Neural crest cell (in vitro differentiated cells): ENCODE measurements around the gene SC5D. TPM values are rescaled to one million over a fixed set of nuclear protein-coding genes. Genes with fewer than 3 reads are reported as not detected.

ENCODE experiments used
- DNase-seq: peaks from one replicate; pipeline ENCODE4 v3.0.0; 2021; ENCODE audit warnings: low read depth, mixed read lengths, low spot score
- H3K27ac Mint-ChIP-seq: one replicate; pipeline ENCODE4 v1.8.0; 2021; ENCODE audit warnings: mild to moderate bottlenecking, mixed read lengths; ENCODE audit not compliant: unreplicated experiment
- H3K27me3 Mint-ChIP-seq: 2 replicates; pipeline ENCODE4 v1.8.0; 2021; ENCODE audit warnings: low read depth, mild to moderate bottlenecking, mixed read lengths
- H3K36me3 Mint-ChIP-seq: 2 replicates; pipeline ENCODE4 v1.8.0; 2021; ENCODE audit warnings: low read depth, mild to moderate bottlenecking, mixed read lengths
- H3K4me1 Mint-ChIP-seq: 2 replicates; pipeline ENCODE4 v1.8.0; 2021; ENCODE audit warnings: mixed read lengths
- H3K4me3 Mint-ChIP-seq: one replicate; pipeline ENCODE4 v1.8.0; 2021; ENCODE audit warnings: mild to moderate bottlenecking, mixed read lengths
- H3K9me3 Mint-ChIP-seq: 2 replicates; pipeline ENCODE4 v1.8.0; 2021; ENCODE audit warnings: mixed read lengths
- total RNA-seq: library from RNA; stranded (reverse); gene quantifications from 2 replicates; pipeline ENCODE4 v1.2.1, GENCODE V29; 2021
- TF ChIP-seq, protein P1 (sequence below): fragments of 200-600 bp; sonication (generic); conservative IDR thresholded peaks from 2 replicates; pipeline ENCODE4 v1.5.0; 2021; ENCODE audit warnings: antibody characterized with exemption, mild to moderate bottlenecking

The SC5D gene
- total RNA-seq, 1 donor from 2014 or later = 76.4 TPM

- TF ChIP-seq, protein P1, sequence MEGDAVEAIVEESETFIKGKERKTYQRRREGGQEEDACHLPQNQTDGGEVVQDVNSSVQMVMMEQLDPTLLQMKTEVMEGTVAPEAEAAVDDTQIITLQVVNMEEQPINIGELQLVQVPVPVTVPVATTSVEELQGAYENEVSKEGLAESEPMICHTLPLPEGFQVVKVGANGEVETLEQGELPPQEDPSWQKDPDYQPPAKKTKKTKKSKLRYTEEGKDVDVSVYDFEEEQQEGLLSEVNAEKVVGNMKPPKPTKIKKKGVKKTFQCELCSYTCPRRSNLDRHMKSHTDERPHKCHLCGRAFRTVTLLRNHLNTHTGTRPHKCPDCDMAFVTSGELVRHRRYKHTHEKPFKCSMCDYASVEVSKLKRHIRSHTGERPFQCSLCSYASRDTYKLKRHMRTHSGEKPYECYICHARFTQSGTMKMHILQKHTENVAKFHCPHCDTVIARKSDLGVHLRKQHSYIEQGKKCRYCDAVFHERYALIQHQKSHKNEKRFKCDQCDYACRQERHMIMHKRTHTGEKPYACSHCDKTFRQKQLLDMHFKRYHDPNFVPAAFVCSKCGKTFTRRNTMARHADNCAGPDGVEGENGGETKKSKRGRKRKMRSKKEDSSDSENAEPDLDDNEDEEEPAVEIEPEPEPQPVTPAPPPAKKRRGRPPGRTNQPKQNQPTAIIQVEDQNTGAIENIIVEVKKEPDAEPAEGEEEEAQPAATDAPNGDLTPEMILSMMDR = no peak
- H3K4me1 Mint-ChIP-seq = peaks cover 51% of the 10 kb centered on the region
- no peak for DNase-seq
- H3K27me3 Mint-ChIP-seq = no peaks in the 10 kb centered on the region
- H3K27ac Mint-ChIP-seq = no peak overlapping the region
- H3K9me3 Mint-ChIP-seq = peaks cover 3% of the 10 kb centered on the region
- no peak overlapping the region for H3K4me3 Mint-ChIP-seq
- H3K36me3 Mint-ChIP-seq = peaks cover 17% of the 10 kb centered on the region
Measured at GRCh38 chr11:121299417-121299816, 6.8 kb downstream of the SC5D start.

- Mint-ChIP-seq H3K4me3 (no peak overlapping the region), H3K27ac (no peak overlapping the region), H3K4me1 (peaks cover 41% of the 10 kb centered on the region), H3K9me3 (peaks cover 3% of the 10 kb centered on the region), H3K36me3 (peaks cover 20% of the 10 kb centered on the region), H3K27me3 (no peaks in the 10 kb centered on the region)
- no peak for DNase-seq
- TF ChIP-seq, protein P1 = no peak
Measured at GRCh38 chr11:121300313-121300971, 7.9 kb downstream of the SC5D start.

DNA sequence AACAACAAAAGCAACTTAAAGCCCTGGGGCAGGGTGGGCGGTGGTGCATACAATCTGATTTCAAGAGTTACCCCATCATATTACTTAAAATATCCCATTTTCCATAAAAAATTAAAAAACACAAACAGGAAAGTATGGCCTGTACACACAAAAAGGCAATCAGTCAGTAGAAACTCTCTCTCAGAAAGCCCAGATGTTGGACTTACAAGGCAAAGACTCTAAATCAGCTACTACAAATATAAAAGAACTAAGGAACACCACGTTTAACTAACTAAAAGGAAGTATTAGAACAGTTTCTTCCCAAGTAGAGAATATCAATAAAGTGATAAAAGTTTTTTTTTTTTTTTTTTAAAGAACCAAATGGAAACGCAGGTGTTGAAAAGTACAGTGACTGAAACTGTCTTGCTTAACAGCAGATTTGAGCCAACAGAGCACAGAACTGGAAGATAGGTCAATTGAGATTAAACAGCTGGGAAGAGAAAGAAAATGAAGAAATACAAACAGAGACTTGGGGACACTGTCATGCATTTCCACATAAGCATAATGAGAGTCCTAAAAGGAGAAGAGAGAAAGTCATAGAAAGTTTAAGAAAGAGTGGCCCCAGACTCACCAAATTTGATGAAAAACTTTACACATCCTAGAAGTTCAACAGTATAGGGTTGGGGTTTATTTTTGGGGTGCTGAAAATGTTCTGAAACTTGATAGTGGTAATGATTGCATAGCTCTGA, 8.6 kb downstream of the SC5D start:
- Mint-ChIP-seq H3K27me3 (no peaks in the 10 kb centered on the region), H3K27ac (no peak overlapping the region), H3K9me3 (peaks cover 3% of the 10 kb centered on the region), H3K36me3 (peaks cover 15% of the 10 kb centered on the region), H3K4me3 (no peak overlapping the region), H3K4me1 (peaks cover 34% of the 10 kb centered on the region)
- TF ChIP-seq, protein P1 = no peak
- DNase-seq = no peak

DNA sequence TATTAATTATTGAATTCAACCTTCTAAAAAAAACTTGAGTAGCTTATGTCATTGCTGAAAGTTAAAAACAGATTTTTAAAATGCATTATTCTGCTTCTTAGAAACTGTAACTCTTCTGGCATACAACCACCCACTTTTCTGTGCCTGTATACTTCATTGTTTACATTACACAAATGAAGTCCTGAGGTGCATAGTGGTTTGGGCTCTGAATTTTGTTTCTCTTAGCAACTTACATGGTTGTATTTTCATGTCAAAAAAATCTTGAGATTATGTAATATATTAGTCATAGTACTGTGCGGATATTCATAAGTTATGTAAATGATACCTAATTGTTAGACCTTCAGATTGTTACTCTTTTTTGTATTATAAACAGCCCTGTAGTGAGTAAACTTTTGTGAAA, 12.2 kb downstream of the SC5D start:
- H3K27ac Mint-ChIP-seq = no peak overlapping the region
- no peaks in the 10 kb centered on the region for H3K27me3 Mint-ChIP-seq
- TF ChIP-seq, protein P1 = no peak
- no peaks in the 10 kb centered on the region for H3K9me3 Mint-ChIP-seq
- H3K4me3 Mint-ChIP-seq = no peak overlapping the region
- no peak for DNase-seq
- H3K4me1 Mint-ChIP-seq = peaks cover 18% of the 10 kb centered on the region
- peaks cover 17% of the 10 kb centered on the region for H3K36me3 Mint-ChIP-seq

DNA sequence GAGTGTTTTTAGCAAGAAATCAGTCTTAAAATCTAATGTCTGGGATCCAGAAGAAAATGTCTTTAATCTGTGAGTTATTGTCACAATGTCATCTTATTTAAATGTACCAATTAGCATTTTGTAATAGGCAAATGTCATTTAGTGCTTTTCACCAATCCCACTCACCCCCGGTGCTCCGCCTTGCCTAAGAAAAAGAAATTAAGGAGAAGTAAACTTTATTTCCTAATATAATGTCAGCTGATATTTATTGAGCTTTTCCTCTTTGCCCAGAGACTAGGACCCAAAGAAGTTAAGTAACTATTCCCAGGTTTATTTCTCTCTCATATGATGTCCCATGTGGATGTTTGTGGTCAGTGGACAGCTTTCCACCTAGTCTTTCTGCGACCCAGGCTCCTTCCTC, 16.2 kb downstream of the SC5D start:
- H3K4me3 Mint-ChIP-seq = no peak overlapping the region
- TF ChIP-seq, protein P1 = no peak
- no peaks in the 10 kb centered on the region for H3K27me3 Mint-ChIP-seq
- H3K4me1 Mint-ChIP-seq = no peaks in the 10 kb centered on the region
- no peak overlapping the region for H3K27ac Mint-ChIP-seq
- no peaks in the 10 kb centered on the region for H3K9me3 Mint-ChIP-seq
- peaks cover 22% of the 10 kb centered on the region for H3K36me3 Mint-ChIP-seq
- DNase-seq = no peak
